Fibroblast of mammary gland (primary cell): Measurements from ENCODE around the gene CXorf65.

Source experiments
- DNase-seq: peaks from one replicate; pipeline ENCODE4 v3.0.0-alpha.2; 2010; ENCODE audit warnings: low read depth
- H3K4me3 ChIP-seq: 2 replicates; pipeline ENCODE4 v1.5.1; 2011; ENCODE audit warnings: low read depth, mild to moderate bottlenecking, low read length, moderate library complexity; ENCODE audit not compliant: control insufficient read depth
- CTCF ChIP-seq: conservative IDR thresholded peaks from 2 replicates; pipeline ENCODE4 v1.5.1; 2011; ENCODE audit warnings: low read depth, low read length, inconsistent platforms; ENCODE audit not compliant: control insufficient read depth, insufficient read depth

Gene CXorf65

GRCh38 chrX:71081330-71082123 is 25.0 kb downstream of the CXorf65 start:
- DNase-seq: peak; percentile 55
- TF ChIP-seq CTCF: no peak
- H3K4me3 ChIP-seq: no peak overlapping the region

GRCh38 chrX:71070531-71070930 is 36.0 kb downstream of the CXorf65 start:
- no peak for TF ChIP-seq CTCF
- DNase-seq: no peak
- H3K4me3 ChIP-seq: no peak overlapping the region

GRCh38 chrX:71068044-71068918 is 38.3 kb downstream of the CXorf65 start, which contains the start of gene SNX12:
Gene SNX12 (minus strand): TSS chrX:71068334. CDS start chrX:71068306, 28 bp downstream.
- DNase-seq: peak; percentile 93
- peak within 1 kb of the TSS; percentile 66 for H3K4me3 ChIP-seq
- TF ChIP-seq CTCF: no peak

GRCh38 chrX:71067712-71068043 is 38.9 kb downstream of the CXorf65 start:
- H3K4me3 ChIP-seq: peak overlapping the region; percentile 66
- no peak for TF ChIP-seq CTCF
- DNase-seq: no peak

GRCh38 chrX:71067089-71067488 is 39.5 kb downstream of the CXorf65 start:
- peak overlapping the region; percentile 66 for H3K4me3 ChIP-seq
- TF ChIP-seq CTCF: no peak
- DNase-seq: no peak

- no peak for DNase-seq
- H3K4me3 ChIP-seq: no peak overlapping the region
- TF ChIP-seq CTCF: no peak
Observed at GRCh38 chrX:71060127-71060526, 46.4 kb downstream of the CXorf65 start.
